ENCODE data around the gene CYB561D2. TPM values are rescaled to one million over a fixed set of nuclear protein-coding genes. Genes with fewer than 3 reads are reported as not detected.

CYB561D2 gene
- total and polyA plus RNA-seq, 8 donors: 8.5 to 28.3 (median 11.2) TPM

DNA sequence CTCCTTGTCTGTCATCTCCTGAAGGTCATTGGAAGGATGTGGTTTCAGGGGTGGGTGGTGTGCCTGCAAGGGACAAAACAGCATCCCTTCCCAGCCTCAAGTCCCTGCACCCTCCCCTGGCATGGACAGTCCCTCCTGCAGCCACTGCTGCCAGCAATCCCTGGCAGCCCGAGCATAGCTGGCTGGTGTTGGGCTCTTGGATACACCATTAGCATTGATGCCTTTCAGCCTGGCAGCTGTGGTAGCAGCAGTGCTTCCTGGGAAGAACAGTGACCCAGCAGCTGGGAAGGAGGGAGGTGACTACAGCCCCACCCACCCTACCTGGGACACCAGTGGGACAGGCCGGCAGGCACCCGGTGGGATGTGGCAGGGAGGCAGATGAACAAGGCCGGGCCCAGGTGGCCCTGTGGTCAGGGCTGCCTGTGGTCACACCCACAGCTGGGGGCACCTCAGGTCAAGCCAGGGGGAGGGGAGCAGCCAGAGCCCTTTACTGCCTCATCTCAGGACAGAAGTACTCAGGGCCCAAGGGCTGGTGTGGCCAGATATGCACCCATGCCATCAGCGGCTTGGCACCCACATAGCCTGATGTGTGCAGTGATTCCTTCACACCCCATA lies 41.5 kb downstream of the CYB561D2 start:
- TF ChIP-seq, protein P1, sequence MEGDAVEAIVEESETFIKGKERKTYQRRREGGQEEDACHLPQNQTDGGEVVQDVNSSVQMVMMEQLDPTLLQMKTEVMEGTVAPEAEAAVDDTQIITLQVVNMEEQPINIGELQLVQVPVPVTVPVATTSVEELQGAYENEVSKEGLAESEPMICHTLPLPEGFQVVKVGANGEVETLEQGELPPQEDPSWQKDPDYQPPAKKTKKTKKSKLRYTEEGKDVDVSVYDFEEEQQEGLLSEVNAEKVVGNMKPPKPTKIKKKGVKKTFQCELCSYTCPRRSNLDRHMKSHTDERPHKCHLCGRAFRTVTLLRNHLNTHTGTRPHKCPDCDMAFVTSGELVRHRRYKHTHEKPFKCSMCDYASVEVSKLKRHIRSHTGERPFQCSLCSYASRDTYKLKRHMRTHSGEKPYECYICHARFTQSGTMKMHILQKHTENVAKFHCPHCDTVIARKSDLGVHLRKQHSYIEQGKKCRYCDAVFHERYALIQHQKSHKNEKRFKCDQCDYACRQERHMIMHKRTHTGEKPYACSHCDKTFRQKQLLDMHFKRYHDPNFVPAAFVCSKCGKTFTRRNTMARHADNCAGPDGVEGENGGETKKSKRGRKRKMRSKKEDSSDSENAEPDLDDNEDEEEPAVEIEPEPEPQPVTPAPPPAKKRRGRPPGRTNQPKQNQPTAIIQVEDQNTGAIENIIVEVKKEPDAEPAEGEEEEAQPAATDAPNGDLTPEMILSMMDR (IDR thresholded peaks at IDR 0.05): no peak
- no peaks in the 10 kb centered on the region for H3K9me3 ChIP-seq
- H3K27ac ChIP-seq: no peak overlapping the region
- intact Hi-C loops (cut with DNase I): no loop called here
- DNase-seq (no peak), ATAC-seq (no peak)
- H3K4me1 ChIP-seq: peaks cover 5 to 9% of the 10 kb centered on the region in 2 donors
- no peaks in the 10 kb centered on the region for H3K27me3 ChIP-seq
- no peak overlapping the region for H3K4me3 ChIP-seq
- H3K36me3 ChIP-seq: no peaks in the 10 kb centered on the region

DNA sequence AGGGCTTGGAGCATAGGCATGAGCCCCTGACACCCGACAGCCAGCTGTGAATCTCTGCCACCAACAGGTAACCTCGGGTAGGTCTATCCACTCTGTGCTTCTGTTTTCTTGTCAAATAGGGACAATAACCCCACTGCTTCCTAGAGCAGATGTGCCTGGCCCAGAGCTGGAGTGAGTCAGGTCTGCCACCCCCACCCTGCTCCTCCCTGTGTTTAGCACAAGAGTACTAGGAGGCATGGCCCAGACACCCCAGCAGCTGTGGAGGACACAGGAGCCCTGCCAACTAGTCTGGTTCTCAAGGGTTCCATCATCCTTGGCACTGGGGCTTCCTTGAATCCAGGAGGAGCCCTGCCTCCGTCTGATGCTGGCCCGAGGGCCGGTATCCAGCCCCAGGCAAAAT lies 42.4 kb downstream of the CYB561D2 start:
- Histone ChIP-seq H3K4me3 (no peak overlapping the region), H3K27me3 (no peaks in the 10 kb centered on the region), H3K9me3 (no peaks in the 10 kb centered on the region), H3K36me3 (no peaks in the 10 kb centered on the region), H3K4me1 (peaks cover 5 to 9% of the 10 kb centered on the region in 2 donors), H3K27ac (no peak overlapping the region)
- TF ChIP-seq, protein P1 (IDR thresholded peaks at IDR 0.05): no peak
- ATAC-seq: no peak
- intact Hi-C loops (cut with DNase I): no loop called here
- DNase-seq: no peak

DNA sequence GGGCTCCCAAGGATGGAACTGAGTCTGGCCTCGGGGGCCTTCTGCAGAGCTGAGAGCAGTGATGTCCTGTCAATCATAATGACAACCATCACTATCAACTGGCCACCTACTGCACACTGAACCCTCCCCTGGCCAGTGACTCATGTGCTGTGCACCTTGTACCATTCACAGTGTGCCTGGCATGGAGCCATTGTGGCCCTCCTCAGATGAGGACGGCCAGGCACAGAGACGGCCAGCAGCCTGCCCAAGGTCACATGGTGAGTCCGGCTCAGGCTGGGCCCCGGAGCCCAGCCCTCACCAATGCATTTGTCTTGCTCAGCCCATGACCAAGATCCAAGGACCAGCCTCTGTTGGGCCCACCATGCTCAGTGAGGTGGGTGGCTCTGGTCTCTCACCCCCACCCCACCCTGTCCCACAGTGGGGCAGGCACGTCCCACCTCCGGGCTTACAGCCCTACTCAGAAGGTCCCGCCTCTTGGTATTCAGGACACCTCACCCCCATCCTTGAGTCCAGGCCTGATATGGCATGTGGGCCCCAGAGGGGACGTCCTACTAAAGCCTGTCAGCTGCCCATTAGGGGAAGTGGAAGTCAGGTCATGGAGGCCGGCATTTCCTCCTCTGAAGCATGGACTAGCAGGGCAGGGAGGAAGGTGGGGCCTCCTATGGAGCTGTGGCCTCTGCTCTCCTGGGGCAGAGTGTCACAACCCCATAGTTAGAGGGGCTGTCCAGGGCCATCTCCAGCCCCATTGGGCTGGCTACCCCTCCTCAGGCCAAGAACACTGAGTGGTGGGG lies 44.6 kb downstream of the CYB561D2 start:
- Histone ChIP-seq H3K36me3 (no peaks in the 10 kb centered on the region), H3K4me1 (peaks cover 5 to 9% of the 10 kb centered on the region in 2 donors), H3K27me3 (no peaks in the 10 kb centered on the region), H3K4me3 (no peak overlapping the region), H3K27ac (no peak overlapping the region), H3K9me3 (no peaks in the 10 kb centered on the region)
- intact Hi-C loops (cut with DNase I): no loop called here
- ATAC-seq: peak; percentile 12
- DNase-seq: peak in 1 of 4 donors; percentile 41
- TF ChIP-seq, protein P1 (IDR thresholded peaks at IDR 0.05): no peak

DNA sequence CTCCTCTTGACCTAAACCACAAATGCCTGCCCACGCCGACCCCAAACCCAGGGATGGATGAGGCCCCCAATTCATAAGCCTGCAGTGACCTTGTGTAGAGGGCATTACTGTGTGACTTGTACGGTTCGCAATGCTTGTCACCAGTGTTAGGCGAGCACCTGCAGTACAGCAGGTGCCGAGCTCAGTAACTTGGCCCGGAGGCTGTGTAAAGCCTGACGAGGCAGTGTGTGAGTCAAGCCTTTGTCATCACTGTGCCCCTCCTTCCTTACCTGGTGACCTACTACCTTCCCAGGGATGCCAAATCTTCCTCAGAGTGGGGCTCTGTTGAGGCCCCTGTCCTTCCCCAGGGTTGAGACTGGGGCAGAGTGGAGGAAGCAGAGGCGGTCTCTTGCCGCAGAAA lies 45.8 kb downstream of the CYB561D2 start:
- TF ChIP-seq, protein P1 (IDR thresholded peaks at IDR 0.05): no peak
- no peak overlapping the region for H3K27ac ChIP-seq
- no peaks in the 10 kb centered on the region for H3K9me3 ChIP-seq
- intact Hi-C loops (cut with DNase I): no loop called here
- H3K4me3 ChIP-seq: no peak overlapping the region
- H3K36me3 ChIP-seq: no peaks in the 10 kb centered on the region
- H3K27me3 ChIP-seq: no peaks in the 10 kb centered on the region
- DNase-seq (no peak), ATAC-seq (no peak)
- no peaks in the 10 kb centered on the region for H3K4me1 ChIP-seq

DNA sequence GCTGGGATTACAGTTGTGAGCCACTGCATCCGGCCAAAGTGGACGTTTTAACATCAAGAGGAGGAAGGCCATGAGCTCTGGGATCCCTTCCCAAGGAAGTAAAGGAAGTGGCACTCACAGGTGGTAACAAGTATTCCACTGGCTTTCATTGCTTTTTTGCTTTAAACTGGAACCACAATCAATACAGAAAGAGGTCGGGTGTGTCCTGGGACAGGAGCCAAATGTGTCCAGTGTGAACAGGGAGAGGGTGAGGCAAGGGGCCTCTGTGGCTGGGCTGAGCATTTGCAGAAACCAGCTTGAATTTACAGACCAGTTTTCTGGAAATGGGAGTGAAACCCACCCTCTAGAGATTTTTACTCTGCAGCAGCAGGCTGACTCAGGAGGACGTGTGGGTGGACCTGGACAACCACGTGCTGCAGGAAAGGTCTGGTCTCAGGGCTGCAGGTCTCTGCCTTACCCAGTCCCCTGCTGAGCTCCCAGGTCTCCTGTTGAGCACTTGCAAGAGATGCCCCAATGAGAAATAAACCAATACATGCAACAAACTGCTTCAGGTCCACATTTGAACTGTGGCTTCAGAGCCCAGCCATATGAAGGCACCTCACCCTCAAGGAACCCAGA lies 51.4 kb downstream of the CYB561D2 start:
- Histone ChIP-seq H3K27me3 (no peaks in the 10 kb centered on the region), H3K4me3 (no peak overlapping the region), H3K36me3 (no peaks in the 10 kb centered on the region), H3K27ac (no peak overlapping the region), H3K9me3 (no peaks in the 10 kb centered on the region), H3K4me1 (no peaks in the 10 kb centered on the region)
- ATAC-seq (peak; percentile 52), DNase-seq (no peak)
- intact Hi-C loops (cut with DNase I): no loop called here
- TF ChIP-seq, protein P1 (IDR thresholded peaks at IDR 0.05): no peak

All from left lung (tissue), 10 donors.